Vagina (tissue), 2 donors: Measurements from ENCODE around the gene HCRT.

Experiments
- CTCF ChIP-seq, 3 experiments: fragments of 450-650 bp in 2 of 3; fragments of 200-600 bp in 1 of 3; sonication (generic) in 1 of 3; IDR thresholded peaks; one replicate each; pipeline ENCODE4 v1.5.1; 2017 to 2019; ENCODE audit warnings: antibody characterized with exemption in 3 of 3, mild to moderate bottlenecking in 2 of 3, moderate library complexity in 2 of 3
- POLR2AphosphoS5 ChIP-seq, 2 donors: sonication (generic); formaldehyde crosslinking; IDR thresholded peaks; one replicate each; pipeline ENCODE4 v1.9.0; 2017; ENCODE audit warnings: antibody characterized with exemption in 2 of 2, mild to moderate bottlenecking in 2 of 2, low read depth in 1 of 2; ENCODE audit not compliant: insufficient read depth in 1 of 2

GRCh38 chr17:42193969-42194899 lies 9.0 kb upstream of the HCRT start, which contains the start of gene GHDC:
- TF ChIP-seq POLR2AphosphoS5 (IDR thresholded peaks at IDR 0.05; ENCODE audit: insufficient read depth in 1 of 2, low read depth in 1 of 2) (peak; percentile 85 to 86), CTCF (IDR thresholded peaks at IDR 0.05) (no peak)
